ENCODE data around the gene KRTAP1-3.
"Not testable (repeated sequence)": the region's sequence is repeated elsewhere in the genome, so short reads cannot be mapped to it uniquely, and the experiment has no call there.

Gene KRTAP1-3

DNA sequence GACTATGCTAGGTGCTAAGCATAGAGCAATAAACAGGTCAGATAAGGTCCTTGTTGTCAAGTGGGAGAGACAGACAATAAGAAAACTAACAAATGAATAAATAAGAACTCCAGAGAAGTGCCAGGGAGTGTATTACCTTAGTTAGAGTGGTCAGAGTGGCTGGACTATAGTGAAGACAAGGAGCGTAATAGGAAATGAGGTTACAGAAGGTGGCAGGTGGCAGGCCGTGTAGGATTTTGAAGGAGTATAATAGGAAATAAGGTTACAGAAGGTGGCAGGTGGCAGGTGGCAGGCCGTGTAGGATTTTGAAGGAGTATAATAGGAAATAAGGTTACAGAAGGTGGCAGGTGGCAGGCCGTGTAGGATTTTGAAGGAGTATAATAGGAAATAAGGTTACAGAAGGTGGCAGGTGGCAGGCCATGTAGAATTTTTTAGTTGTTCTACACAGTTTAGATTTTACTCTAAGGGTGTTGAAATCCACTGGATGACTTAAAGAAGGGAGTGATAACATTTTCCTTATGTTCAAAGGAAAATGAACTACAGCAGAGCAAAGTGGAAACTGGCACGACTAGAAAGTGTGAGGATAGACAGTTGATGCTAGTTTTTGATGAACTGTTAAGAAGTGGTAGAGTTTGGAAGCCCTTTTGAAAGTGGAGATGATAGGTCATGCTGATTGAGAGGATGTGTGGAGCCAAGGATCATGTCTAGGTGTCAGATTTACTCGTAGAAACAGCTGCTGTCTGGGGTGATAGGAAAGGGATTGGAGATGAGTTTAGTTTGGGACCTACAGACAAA lies 22.2 kb downstream of the KRTAP1-3 start:
- H3K9ac ChIP-seq (ENCODE audit: low read length in 5 of 5), result no peak overlapping the region
- no peaks in the 10 kb centered on the region for H3K27me3 ChIP-seq (ENCODE audit: control insufficient read depth in 5 of 5, insufficient read depth in 4 of 5, low read length in 5 of 5)
- no peaks in the 10 kb centered on the region for H3K36me3 ChIP-seq (ENCODE audit: control insufficient read depth in 5 of 5, insufficient read depth in 5 of 5, low read length in 5 of 5)
- H3K4me3 ChIP-seq (ENCODE audit: low read depth in 1 of 5, low read length in 5 of 5), result no peak overlapping the region
- H3K4me1 ChIP-seq (ENCODE audit: control insufficient read depth in 5 of 5, insufficient read depth in 5 of 5, low read length in 5 of 5), result no peaks in the 10 kb centered on the region
- no peak overlapping the region for H3K27ac ChIP-seq (ENCODE audit: low read depth, low read length)
- H3K9me3 ChIP-seq (ENCODE audit: control insufficient read depth in 5 of 5, low read length in 5 of 5), result no peaks in the 10 kb centered on the region

DNA sequence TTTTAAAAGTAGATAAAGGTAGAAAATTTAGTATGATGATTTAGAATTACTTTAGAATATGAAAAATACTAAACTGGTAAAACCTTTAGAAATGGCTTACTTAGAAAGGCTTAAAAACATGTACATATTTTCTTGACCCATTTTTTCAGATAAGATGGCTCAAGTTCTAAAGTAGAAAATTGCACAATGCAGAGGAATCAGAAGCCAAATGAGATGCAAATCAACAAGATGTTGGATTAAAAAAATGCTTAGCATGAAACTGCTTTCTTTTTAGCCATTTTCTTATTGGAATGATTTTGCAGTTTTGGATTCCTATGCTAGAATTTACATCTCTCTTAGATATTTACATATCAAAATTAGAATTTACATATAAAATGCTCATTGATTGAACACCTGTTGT lies 24.2 kb downstream of the KRTAP1-3 start:
- Histone ChIP-seq H3K27me3 (ENCODE audit: control insufficient read depth in 5 of 5, insufficient read depth in 4 of 5, low read length in 5 of 5) (no peaks in the 10 kb centered on the region), H3K9ac (ENCODE audit: low read length in 5 of 5) (no peak overlapping the region), H3K36me3 (ENCODE audit: control insufficient read depth in 5 of 5, insufficient read depth in 5 of 5, low read length in 5 of 5) (no peaks in the 10 kb centered on the region), H3K27ac (ENCODE audit: low read depth, low read length) (no peak overlapping the region), H3K4me3 (ENCODE audit: low read depth in 1 of 5, low read length in 5 of 5) (no peak overlapping the region), H3K4me1 (ENCODE audit: control insufficient read depth in 5 of 5, insufficient read depth in 5 of 5, low read length in 5 of 5) (no peaks in the 10 kb centered on the region), H3K9me3 (ENCODE audit: control insufficient read depth in 5 of 5, low read length in 5 of 5) (no peaks in the 10 kb centered on the region)

DNA sequence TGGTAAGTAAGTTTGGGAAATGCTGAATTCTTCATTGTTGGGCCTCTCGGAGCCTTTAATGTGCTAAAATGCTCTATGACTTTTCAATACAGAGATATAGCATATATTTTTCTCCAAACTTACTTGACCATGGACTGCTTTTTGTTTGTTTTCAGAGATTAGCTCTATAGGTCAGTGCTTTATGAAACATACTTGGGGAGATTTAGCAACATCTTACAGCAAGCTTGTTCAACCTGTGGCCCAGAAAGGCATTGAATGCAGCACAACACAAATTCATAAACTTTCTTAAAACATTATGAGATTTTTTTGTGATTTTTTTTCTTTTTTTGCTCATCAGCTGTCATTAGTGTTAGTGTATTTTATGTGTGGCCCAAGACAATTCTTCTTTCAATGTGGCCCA lies 24.7 kb downstream of the KRTAP1-3 start:
- H3K36me3 ChIP-seq (ENCODE audit: control insufficient read depth in 5 of 5, insufficient read depth in 5 of 5, low read length in 5 of 5), result no peaks in the 10 kb centered on the region
- H3K4me3 ChIP-seq (ENCODE audit: low read depth in 1 of 5, low read length in 5 of 5), result no peak overlapping the region
- no peaks in the 10 kb centered on the region for H3K27me3 ChIP-seq (ENCODE audit: control insufficient read depth in 5 of 5, insufficient read depth in 4 of 5, low read length in 5 of 5)
- H3K9me3 ChIP-seq (ENCODE audit: control insufficient read depth in 5 of 5, low read length in 5 of 5), result no peaks in the 10 kb centered on the region
- H3K9ac ChIP-seq (ENCODE audit: low read length in 5 of 5), result no peak overlapping the region
- H3K27ac ChIP-seq (ENCODE audit: low read depth, low read length), result no peak overlapping the region
- H3K4me1 ChIP-seq (ENCODE audit: control insufficient read depth in 5 of 5, insufficient read depth in 5 of 5, low read length in 5 of 5), result no peaks in the 10 kb centered on the region

DNA sequence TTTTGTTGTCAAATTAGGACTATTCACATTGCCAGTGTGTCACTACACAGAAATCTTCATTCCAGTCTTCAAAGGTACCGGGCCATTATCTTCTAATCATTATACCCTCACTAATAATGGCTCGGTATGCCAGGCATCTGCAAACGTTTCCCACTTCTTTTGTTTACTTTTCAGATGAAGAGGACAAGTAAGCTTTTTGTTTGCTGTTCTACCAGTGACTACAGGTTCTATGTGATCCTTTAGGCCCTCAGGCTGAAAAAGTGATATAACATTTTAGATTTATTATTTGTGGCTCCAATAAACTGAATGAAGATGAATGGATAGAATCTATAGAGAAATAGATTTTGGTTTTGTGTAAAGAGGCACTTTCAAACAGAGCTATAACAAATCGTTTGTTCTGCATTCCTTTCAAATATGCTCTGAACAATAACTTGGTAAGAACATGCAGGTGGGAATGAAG lies 25.3 kb downstream of the KRTAP1-3 start:
- Histone ChIP-seq H3K36me3 (ENCODE audit: control insufficient read depth in 5 of 5, insufficient read depth in 5 of 5, low read length in 5 of 5) (no peaks in the 10 kb centered on the region), H3K9me3 (ENCODE audit: control insufficient read depth in 5 of 5, low read length in 5 of 5) (no peaks in the 10 kb centered on the region), H3K9ac (ENCODE audit: low read length in 5 of 5) (no peak overlapping the region), H3K4me3 (ENCODE audit: low read depth in 1 of 5, low read length in 5 of 5) (no peak overlapping the region), H3K27ac (ENCODE audit: low read depth, low read length) (no peak overlapping the region), H3K4me1 (ENCODE audit: control insufficient read depth in 5 of 5, insufficient read depth in 5 of 5, low read length in 5 of 5) (no peaks in the 10 kb centered on the region), H3K27me3 (ENCODE audit: control insufficient read depth in 5 of 5, insufficient read depth in 4 of 5, low read length in 5 of 5) (peaks cover 0 to 2% (median 0%) of the 10 kb centered on the region in 5 donors)

DNA sequence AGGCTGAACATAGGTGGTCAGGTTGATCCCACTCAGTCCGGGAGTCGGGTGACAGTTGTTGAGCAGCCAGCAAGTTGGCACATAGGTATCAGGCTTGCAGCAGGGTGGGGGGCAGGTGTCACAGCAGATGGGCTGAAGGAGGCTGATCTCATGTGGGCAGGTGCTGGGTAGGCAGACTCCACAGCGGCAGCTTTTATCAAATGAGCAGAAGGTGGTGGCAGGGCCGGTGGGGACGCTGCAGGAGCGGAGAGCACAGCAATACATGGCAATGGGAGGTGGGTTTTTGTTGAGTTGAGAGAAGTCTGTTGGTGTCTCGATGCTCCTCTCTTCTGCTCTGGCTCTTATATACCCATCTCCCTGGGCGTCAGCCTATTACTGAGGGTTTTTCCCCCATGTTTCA lies 25.9 kb downstream of the KRTAP1-3 start, which contains the start of gene KRTAP3-1:
KRTAP3-1 (minus strand) TSS at position 318 of the 400 bp plus-strand sequence; CDS start at position 264, 54 bp downstream.
- no peaks in the 10 kb centered on the region for H3K4me1 ChIP-seq (ENCODE audit: control insufficient read depth in 5 of 5, insufficient read depth in 5 of 5, low read length in 5 of 5)
- H3K9me3 ChIP-seq (ENCODE audit: control insufficient read depth in 5 of 5, low read length in 5 of 5), result no peaks in the 10 kb centered on the region
- H3K36me3 ChIP-seq (ENCODE audit: control insufficient read depth in 5 of 5, insufficient read depth in 5 of 5, low read length in 5 of 5), result no peaks in the 10 kb centered on the region
- no peak within 1 kb of the TSS for H3K9ac ChIP-seq (ENCODE audit: low read length in 5 of 5)
- H3K27me3 ChIP-seq (ENCODE audit: control insufficient read depth in 5 of 5, insufficient read depth in 4 of 5, low read length in 5 of 5), result peaks cover 0 to 3% (median 0%) of the 10 kb centered on the region in 5 donors
- no peak within 1 kb of the TSS for H3K4me3 ChIP-seq (ENCODE audit: low read depth in 1 of 5, low read length in 5 of 5)
- H3K27ac ChIP-seq (ENCODE audit: low read depth, low read length), result no peak within 1 kb of the TSS

DNA sequence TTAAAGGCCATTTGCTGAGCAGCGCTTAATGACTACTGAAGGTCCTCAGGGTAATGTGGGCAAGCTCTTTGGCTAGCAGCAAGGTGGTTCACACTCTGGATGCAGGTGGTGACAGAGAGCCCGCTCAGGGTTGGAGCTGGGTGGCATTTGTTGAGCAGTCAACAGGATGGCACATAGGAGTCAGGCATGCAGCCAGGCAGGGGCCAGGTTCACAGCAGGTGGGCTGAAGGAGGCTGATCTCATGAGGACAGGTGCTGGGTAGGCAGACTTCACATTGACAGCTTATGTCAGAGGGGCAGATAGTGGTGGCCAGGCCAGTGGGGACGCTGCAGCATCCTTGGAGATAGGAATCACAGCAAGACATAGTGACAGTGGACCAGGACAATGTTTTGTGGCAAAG lies 30.3 kb downstream of the KRTAP1-3 start:
- Histone ChIP-seq H3K9ac (ENCODE audit: low read length in 5 of 5) (no peak overlapping the region), H3K27ac (ENCODE audit: low read depth, low read length) (no peak overlapping the region), H3K36me3 (ENCODE audit: control insufficient read depth in 5 of 5, insufficient read depth in 5 of 5, low read length in 5 of 5) (no peaks in the 10 kb centered on the region), H3K4me1 (ENCODE audit: control insufficient read depth in 5 of 5, insufficient read depth in 5 of 5, low read length in 5 of 5) (no peaks in the 10 kb centered on the region), H3K27me3 (ENCODE audit: control insufficient read depth in 5 of 5, insufficient read depth in 4 of 5, low read length in 5 of 5) (peaks cover 0 to 3% (median 0%) of the 10 kb centered on the region in 5 donors), H3K4me3 (ENCODE audit: low read depth in 1 of 5, low read length in 5 of 5) (no peak overlapping the region), H3K9me3 (ENCODE audit: control insufficient read depth in 5 of 5, low read length in 5 of 5) (no peaks in the 10 kb centered on the region)

DNA sequence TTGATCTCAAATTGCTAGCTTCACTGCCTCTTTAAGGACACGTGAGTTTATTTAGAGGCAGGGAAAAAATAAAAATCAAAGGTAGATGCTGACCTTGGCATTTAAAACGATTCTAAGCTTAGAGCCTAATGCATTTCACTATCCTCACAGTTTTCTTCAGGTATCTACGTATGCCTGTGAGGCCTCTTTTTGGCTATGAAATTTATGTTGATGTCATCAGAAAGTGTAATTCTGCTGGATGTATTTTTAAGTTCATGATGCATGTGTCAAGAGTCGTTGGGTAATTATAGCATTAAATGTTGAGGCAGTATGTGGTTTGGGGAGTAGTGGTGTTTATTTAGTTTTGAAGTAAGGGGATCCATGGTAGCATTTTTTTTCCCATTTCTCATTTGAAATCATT lies 30.7 kb downstream of the KRTAP1-3 start:
- Histone ChIP-seq H3K9ac (ENCODE audit: low read length in 5 of 5) (no peak overlapping the region), H3K4me3 (ENCODE audit: low read depth in 1 of 5, low read length in 5 of 5) (no peak overlapping the region), H3K27ac (ENCODE audit: low read depth, low read length) (no peak overlapping the region), H3K9me3 (ENCODE audit: control insufficient read depth in 5 of 5, low read length in 5 of 5) (no peaks in the 10 kb centered on the region), H3K4me1 (ENCODE audit: control insufficient read depth in 5 of 5, insufficient read depth in 5 of 5, low read length in 5 of 5) (no peaks in the 10 kb centered on the region), H3K27me3 (ENCODE audit: control insufficient read depth in 5 of 5, insufficient read depth in 4 of 5, low read length in 5 of 5) (peaks cover 0 to 3% (median 0%) of the 10 kb centered on the region in 5 donors), H3K36me3 (ENCODE audit: control insufficient read depth in 5 of 5, insufficient read depth in 5 of 5, low read length in 5 of 5) (no peaks in the 10 kb centered on the region)

DNA sequence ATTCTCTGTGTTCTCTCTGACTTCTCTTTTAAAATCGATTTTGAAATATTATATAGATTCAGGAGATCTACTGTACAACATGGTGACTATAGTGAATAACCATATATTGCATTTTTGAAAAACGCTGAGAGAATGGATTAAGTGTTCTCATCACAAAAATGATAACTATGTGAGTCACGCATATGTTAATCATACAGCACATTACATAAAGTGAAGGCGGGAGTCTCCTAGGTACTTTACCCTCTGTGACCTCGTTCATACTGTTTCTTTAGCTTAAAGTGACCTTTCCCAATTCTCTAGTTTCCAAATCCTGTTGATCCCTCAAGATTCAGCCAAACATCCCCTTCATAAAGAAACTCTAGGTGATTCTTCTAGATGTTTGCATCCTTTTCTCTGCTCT lies 31.9 kb downstream of the KRTAP1-3 start:
- no peaks in the 10 kb centered on the region for H3K36me3 ChIP-seq (ENCODE audit: control insufficient read depth in 5 of 5, insufficient read depth in 5 of 5, low read length in 5 of 5)
- no peaks in the 10 kb centered on the region for H3K4me1 ChIP-seq (ENCODE audit: control insufficient read depth in 5 of 5, insufficient read depth in 5 of 5, low read length in 5 of 5)
- no peak overlapping the region for H3K9ac ChIP-seq (ENCODE audit: low read length in 5 of 5)
- no peak overlapping the region for H3K27ac ChIP-seq (ENCODE audit: low read depth, low read length)
- H3K9me3 ChIP-seq (ENCODE audit: control insufficient read depth in 5 of 5, low read length in 5 of 5), result no peaks in the 10 kb centered on the region
- peaks cover 0 to 3% (median 0%) of the 10 kb centered on the region in 5 donors for H3K27me3 ChIP-seq (ENCODE audit: control insufficient read depth in 5 of 5, insufficient read depth in 4 of 5, low read length in 5 of 5)
- H3K4me3 ChIP-seq (ENCODE audit: low read depth in 1 of 5, low read length in 5 of 5), result no peak overlapping the region

DNA sequence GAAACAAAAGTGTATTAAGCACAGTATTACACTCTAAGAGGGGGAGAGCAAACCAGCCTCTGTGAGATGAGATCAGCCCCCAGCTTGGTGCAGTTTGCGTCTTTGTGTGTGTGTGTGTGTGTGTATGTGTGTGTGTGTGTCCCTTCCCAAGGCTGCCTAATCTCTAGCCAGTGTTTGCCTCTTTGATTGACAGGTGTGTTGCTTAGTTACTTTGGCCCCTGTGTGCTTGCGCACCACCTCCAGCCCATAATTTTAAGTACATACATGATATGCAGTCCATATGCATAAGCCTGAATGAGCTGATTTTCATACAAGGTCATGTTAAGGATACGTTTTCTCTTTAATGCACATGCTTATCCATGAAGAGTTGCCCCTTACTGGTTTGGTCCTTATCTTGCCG lies 32.9 kb downstream of the KRTAP1-3 start:
- no peak overlapping the region for H3K4me3 ChIP-seq (ENCODE audit: low read depth in 1 of 5, low read length in 5 of 5)
- no peaks in the 10 kb centered on the region for H3K4me1 ChIP-seq (ENCODE audit: control insufficient read depth in 5 of 5, insufficient read depth in 5 of 5, low read length in 5 of 5)
- no peaks in the 10 kb centered on the region for H3K9me3 ChIP-seq (ENCODE audit: control insufficient read depth in 5 of 5, low read length in 5 of 5)
- H3K9ac ChIP-seq (ENCODE audit: low read length in 5 of 5), result no peak overlapping the region
- no peaks in the 10 kb centered on the region for H3K36me3 ChIP-seq (ENCODE audit: control insufficient read depth in 5 of 5, insufficient read depth in 5 of 5, low read length in 5 of 5)
- no peak overlapping the region for H3K27ac ChIP-seq (ENCODE audit: low read depth, low read length)
- peaks cover 0 to 3% (median 0%) of the 10 kb centered on the region in 5 donors for H3K27me3 ChIP-seq (ENCODE audit: control insufficient read depth in 5 of 5, insufficient read depth in 4 of 5, low read length in 5 of 5)

DNA sequence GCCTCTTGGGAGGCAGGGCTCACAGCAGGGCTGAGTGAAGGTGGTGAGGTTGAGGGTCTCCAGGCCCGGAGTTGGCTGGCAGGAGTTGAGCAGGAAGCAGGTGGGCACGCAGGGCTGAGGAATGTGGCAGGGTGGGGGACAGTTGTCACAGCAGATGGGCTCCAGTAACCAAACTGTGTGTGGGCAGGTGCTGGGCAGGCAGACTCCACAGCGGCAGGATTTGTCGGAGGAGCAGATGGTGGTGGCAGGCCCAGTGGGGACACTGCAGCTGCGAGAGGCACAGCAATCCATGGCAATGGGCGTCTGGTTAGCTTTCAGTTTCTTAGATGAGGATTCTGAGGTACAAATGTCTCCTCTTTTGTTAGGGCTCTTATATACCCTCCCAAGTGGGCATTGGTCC lies 35.1 kb downstream of the KRTAP1-3 start, which contains the start of gene KRTAP3-2:
KRTAP3-2 (minus strand) TSS at position 344 of the 400 bp plus-strand sequence; CDS start at position 291, 53 bp downstream.
- H3K9me3 ChIP-seq (ENCODE audit: control insufficient read depth in 5 of 5, low read length in 5 of 5); H3K4me1 ChIP-seq (ENCODE audit: control insufficient read depth in 5 of 5, insufficient read depth in 5 of 5, low read length in 5 of 5); H3K27ac ChIP-seq (ENCODE audit: low read depth, low read length); H3K4me3 ChIP-seq (ENCODE audit: low read depth in 1 of 5, low read length in 5 of 5); H3K36me3 ChIP-seq (ENCODE audit: control insufficient read depth in 5 of 5, insufficient read depth in 5 of 5, low read length in 5 of 5); H3K27me3 ChIP-seq (ENCODE audit: control insufficient read depth in 5 of 5, insufficient read depth in 4 of 5, low read length in 5 of 5); H3K9ac ChIP-seq (ENCODE audit: low read length in 5 of 5): not testable (repeated sequence)
